Measurements from ENCODE around the gene RAB35. TPM values are rescaled to one million over a fixed set of nuclear protein-coding genes. Genes with fewer than 3 reads are reported as not detected.

Gene RAB35
- total RNA-seq (2014; rRNA removed; shearing (Covaris generic)): 28.2 and 29.4 TPM in 2 replicates

GRCh38 chr12:120116441-120116791, at the start of gene RAB35:
TSS of gene RAB35 (minus strand) at chr12:120116753. CDS start at chr12:120116650, 103 bp downstream.

Small RNAs within 50 kb of the gene (small RNA-seq; reads per million reads assigned to genes)
- not detected for gene AC004812.1
- gene MIR4498: 0.25 reads per million

Other genes starting within 250 kb of the RAB35 start
- gene CIT, start 239.4 kb downstream of the RAB35 start, total RNA-seq (2014; rRNA removed; shearing (Covaris generic)): 141 and 150 TPM in 2 replicates
- 0.16 and 0.19 TPM in 2 replicates for gene BICDL1, start 127.5 kb downstream of the RAB35 start, total RNA-seq (2014; rRNA removed; shearing (Covaris generic))
- 107 and 150 TPM in 2 replicates for gene GCN1, start 78.0 kb upstream of the RAB35 start, total RNA-seq (2014; rRNA removed; shearing (Covaris generic))
- gene RPLP0, start 84.4 kb upstream of the RAB35 start, total RNA-seq (2014; rRNA removed; shearing (Covaris generic)): 6,928 and 7,524 TPM in 2 replicates
- 108 and 144 TPM in 2 replicates for gene PXN, start 149.0 kb upstream of the RAB35 start, total RNA-seq (2014; rRNA removed; shearing (Covaris generic))
- gene RNU4-2, start 175.2 kb upstream of the RAB35 start, total RNA-seq (2014; rRNA removed; shearing (Covaris generic)): under 0.01 TPM in 1 of 2 replicates, not detected in the other
- under 0.01 TPM in 2 replicates for gene RNU4-1, start 176.5 kb upstream of the RAB35 start, total RNA-seq (2014; rRNA removed; shearing (Covaris generic))
- gene SIRT4, start 185.6 kb upstream of the RAB35 start, total RNA-seq (2014; rRNA removed; shearing (Covaris generic)): 0.80 and 1.3 TPM in 2 replicates
- gene PLA2G1B, start 211.0 kb upstream of the RAB35 start, total RNA-seq (2014; rRNA removed; shearing (Covaris generic)): not detected in 2 replicates

All from A375 (cell line).